ENCODE data around the gene MAP3K5. TPM values are rescaled to one million over a fixed set of nuclear protein-coding genes. Genes with fewer than 3 reads are reported as not detected.

Gene MAP3K5
- total and polyA plus RNA-seq, 2 donors (not counting 1 experiment from before 2014, with no cell fraction given): 10.9 to 62.6 TPM

DNA sequence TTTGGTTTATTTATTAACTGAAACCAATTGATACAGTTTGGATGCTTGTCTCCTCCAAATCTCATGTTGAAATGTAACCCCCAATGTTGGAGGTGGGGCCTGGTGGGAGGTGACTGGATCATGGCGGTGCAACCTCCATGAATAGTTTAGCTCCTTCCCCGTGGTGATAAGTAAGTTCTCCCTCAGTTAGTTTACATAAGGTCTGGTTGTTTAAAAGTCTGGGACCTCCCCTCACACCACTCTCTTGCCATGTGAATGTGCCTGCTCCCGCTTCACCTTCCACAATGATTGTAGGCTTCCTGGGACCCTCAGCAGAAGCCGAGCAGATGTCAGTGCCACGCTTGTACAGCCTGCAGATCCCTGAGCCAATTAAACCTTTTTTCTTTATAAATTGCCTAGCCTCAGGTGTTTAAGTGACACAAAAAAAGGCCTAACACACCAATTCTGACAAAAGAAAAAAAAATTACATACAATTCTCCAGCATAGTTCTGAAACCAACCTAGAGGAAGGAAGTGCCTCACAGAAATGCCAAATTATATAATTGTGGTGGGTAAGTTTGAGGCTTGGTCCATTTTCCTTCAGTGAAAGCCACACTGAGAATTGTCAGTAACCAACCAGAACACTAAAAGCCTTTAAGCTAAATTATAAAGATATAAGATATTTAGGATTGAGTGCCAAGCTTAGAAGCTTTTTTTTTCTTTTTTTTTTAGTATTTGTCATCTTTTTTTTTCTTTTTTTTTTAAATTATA is 257.1 kb downstream of the MAP3K5 start:
- Histone ChIP-seq H3K36me3 (ENCODE audit: control insufficient read depth, insufficient read depth, low read length) (no peaks in the 10 kb centered on the region), H4K20me1 (ENCODE audit: control insufficient read depth, extremely low read depth, insufficient read depth, low read length) (no peaks in the 10 kb centered on the region), H3K4me3 (replicated peaks in 1 of 4; ENCODE audit: control extremely low read depth in 1 of 4, insufficient read depth in 1 of 4, low read depth in 3 of 4, low read length in 4 of 4) (no peak overlapping the region), H3K9me3 (ENCODE audit: control insufficient read depth, insufficient read depth, low read depth, low read length) (no peaks in the 10 kb centered on the region), H2AFZ (ENCODE audit: low read length) (no peak overlapping the region), H3K9ac (ENCODE audit: insufficient read depth, low read length) (no peak overlapping the region), H3K4me2 (ENCODE audit: extremely low read depth, insufficient read depth, low read length) (no peak overlapping the region), H3K4me1 (ENCODE audit: control insufficient read depth, extremely low read depth, insufficient read depth, low read length) (no peaks in the 10 kb centered on the region), H3K27ac (ENCODE audit: insufficient read depth, low read length) (no peak overlapping the region), H3K79me2 (ENCODE audit: control insufficient read depth, insufficient read depth, low read length) (no peaks in the 10 kb centered on the region), H3K27me3 (ENCODE audit: control insufficient read depth, insufficient read depth, low read length) (no peaks in the 10 kb centered on the region)
- no peak for TF ChIP-seq EZH2 (IDR thresholded peaks at IDR 0.05; ENCODE audit: low read length, missing control alignments)
- TF ChIP-seq CTCF (conservative IDR thresholded peaks at IDR 0.05 in 1 of 2, IDR thresholded peaks at IDR 0.05 in 1 of 2; ENCODE audit: low read depth in 1 of 2, low read length in 2 of 2): no peak
- DNase-seq (ENCODE audit: low read depth in 2 of 2): no peak

DNA sequence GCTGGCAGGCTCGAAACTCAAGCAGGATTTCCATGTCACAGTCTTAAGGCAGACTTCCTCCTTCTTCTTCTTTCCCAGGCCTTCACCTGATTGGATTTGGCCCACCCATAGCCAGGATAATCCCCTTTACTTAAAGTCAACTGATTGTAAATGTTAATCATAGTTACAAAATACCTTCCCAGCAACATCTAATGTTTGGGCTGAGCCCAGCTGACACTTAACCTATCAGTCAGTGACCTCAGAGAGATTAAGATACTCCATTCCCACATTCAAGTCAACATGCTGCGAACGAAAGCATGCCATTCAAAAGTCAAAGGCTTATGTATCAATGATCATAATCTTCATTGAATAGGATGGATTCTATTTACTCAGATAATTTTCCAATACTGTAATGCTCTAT is 258.0 kb downstream of the MAP3K5 start:
- Histone ChIP-seq H3K27ac (ENCODE audit: insufficient read depth, low read length) (no peak overlapping the region), H3K27me3 (ENCODE audit: control insufficient read depth, insufficient read depth, low read length) (no peaks in the 10 kb centered on the region), H3K9me3 (ENCODE audit: control insufficient read depth, insufficient read depth, low read depth, low read length) (no peaks in the 10 kb centered on the region), H3K4me1 (ENCODE audit: control insufficient read depth, extremely low read depth, insufficient read depth, low read length) (no peaks in the 10 kb centered on the region), H3K79me2 (ENCODE audit: control insufficient read depth, insufficient read depth, low read length) (no peaks in the 10 kb centered on the region), H2AFZ (ENCODE audit: low read length) (no peak overlapping the region), H3K36me3 (ENCODE audit: control insufficient read depth, insufficient read depth, low read length) (no peaks in the 10 kb centered on the region), H3K4me3 (replicated peaks in 1 of 4; ENCODE audit: control extremely low read depth in 1 of 4, insufficient read depth in 1 of 4, low read depth in 3 of 4, low read length in 4 of 4) (no peak overlapping the region), H3K9ac (ENCODE audit: insufficient read depth, low read length) (no peak overlapping the region), H3K4me2 (ENCODE audit: extremely low read depth, insufficient read depth, low read length) (no peak overlapping the region), H4K20me1 (ENCODE audit: control insufficient read depth, extremely low read depth, insufficient read depth, low read length) (no peaks in the 10 kb centered on the region)
- TF ChIP-seq EZH2 (IDR thresholded peaks at IDR 0.05; ENCODE audit: low read length, missing control alignments): no peak
- no peak for TF ChIP-seq CTCF (conservative IDR thresholded peaks at IDR 0.05 in 1 of 2, IDR thresholded peaks at IDR 0.05 in 1 of 2; ENCODE audit: low read depth in 1 of 2, low read length in 2 of 2)
- DNase-seq (ENCODE audit: low read depth in 2 of 2): no peak

DNA sequence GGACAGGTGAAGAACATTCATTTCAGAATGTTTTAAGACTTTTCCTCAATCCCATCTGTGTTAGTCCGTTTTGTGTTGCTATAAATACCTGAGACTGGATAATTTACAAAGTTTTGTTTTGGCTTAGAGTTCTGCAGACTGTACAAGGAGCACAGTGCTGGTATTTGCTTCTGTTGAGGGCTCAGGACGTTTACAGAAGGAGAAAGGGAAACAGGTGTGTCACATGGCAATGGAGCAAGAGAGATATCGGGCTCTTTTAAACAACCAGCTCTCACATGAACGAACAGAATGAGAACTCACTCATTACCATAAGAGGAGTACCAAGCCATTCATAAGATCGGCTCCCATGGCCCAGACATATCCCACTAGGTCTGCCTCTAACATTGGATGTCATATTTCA is 258.8 kb downstream of the MAP3K5 start:
- Histone ChIP-seq H3K27me3 (ENCODE audit: control insufficient read depth, insufficient read depth, low read length) (no peaks in the 10 kb centered on the region), H3K9ac (ENCODE audit: insufficient read depth, low read length) (no peak overlapping the region), H3K4me1 (ENCODE audit: control insufficient read depth, extremely low read depth, insufficient read depth, low read length) (no peaks in the 10 kb centered on the region), H3K27ac (ENCODE audit: insufficient read depth, low read length) (no peak overlapping the region), H3K4me3 (replicated peaks in 1 of 4; ENCODE audit: control extremely low read depth in 1 of 4, insufficient read depth in 1 of 4, low read depth in 3 of 4, low read length in 4 of 4) (no peak overlapping the region), H4K20me1 (ENCODE audit: control insufficient read depth, extremely low read depth, insufficient read depth, low read length) (no peaks in the 10 kb centered on the region), H3K4me2 (ENCODE audit: extremely low read depth, insufficient read depth, low read length) (no peak overlapping the region), H2AFZ (ENCODE audit: low read length) (no peak overlapping the region), H3K79me2 (ENCODE audit: control insufficient read depth, insufficient read depth, low read length) (no peaks in the 10 kb centered on the region), H3K36me3 (ENCODE audit: control insufficient read depth, insufficient read depth, low read length) (no peaks in the 10 kb centered on the region), H3K9me3 (ENCODE audit: control insufficient read depth, insufficient read depth, low read depth, low read length) (no peaks in the 10 kb centered on the region)
- DNase-seq (ENCODE audit: low read depth in 2 of 2): no peak
- TF ChIP-seq EZH2 (IDR thresholded peaks at IDR 0.05; ENCODE audit: low read length, missing control alignments): no peak
- no peak for TF ChIP-seq CTCF (conservative IDR thresholded peaks at IDR 0.05 in 1 of 2, IDR thresholded peaks at IDR 0.05 in 1 of 2; ENCODE audit: low read depth in 1 of 2, low read length in 2 of 2)
